ENCODE data around the gene CCBE1.

The CCBE1 gene

GRCh38 chr18:59561612-59562011 is 135.6 kb downstream of the CCBE1 start:
- Histone ChIP-seq H4K8ac (ENCODE audit: low read depth, low read length) (no peak overlapping the region), H3K9me3 (ENCODE audit: insufficient read depth, low read depth, low read length) (peaks cover 4% of the 10 kb centered on the region), H3K27ac (ENCODE audit: low read depth, low read length) (no peak overlapping the region), H4K12ac (ENCODE audit: low read depth, low read length) (no peak overlapping the region), H2AK5ac (ENCODE audit: low read length) (no peak overlapping the region), H2AFZ (ENCODE audit: insufficient read depth, low read length, poor library complexity) (no peak overlapping the region), H3K79me1 (ENCODE audit: low read length) (no peaks in the 10 kb centered on the region), H3K14ac (ENCODE audit: low read length) (no peak overlapping the region), H2BK5ac (ENCODE audit: low read depth, low read length, poor library complexity) (no peak overlapping the region), H3K36me3 (ENCODE audit: control insufficient read depth in 1 of 2, insufficient read depth in 2 of 2, low read length in 2 of 2) (no peaks in the 10 kb centered on the region), H3K9ac (ENCODE audit: low read length) (no peak overlapping the region), H4K91ac (ENCODE audit: low read depth, low read length) (no peak overlapping the region), H3K79me2 (ENCODE audit: control insufficient read depth, insufficient read depth, low read length, poor library complexity) (no peaks in the 10 kb centered on the region), H3K4me1 (ENCODE audit: control insufficient read depth in 1 of 2, insufficient read depth in 2 of 2, low read length in 2 of 2) (no peaks in the 10 kb centered on the region), H3K27me3 (ENCODE audit: insufficient read depth, low read length) (no peaks in the 10 kb centered on the region), H3K23ac (ENCODE audit: low read length) (no peak overlapping the region), H3K4me2 (ENCODE audit: low read length) (no peak overlapping the region), H2BK120ac (ENCODE audit: insufficient read depth, low read length, poor library complexity) (no peak overlapping the region), H3K18ac (ENCODE audit: low read length) (no peak overlapping the region), H2BK12ac (ENCODE audit: low read length) (no peak overlapping the region), H3K4ac (ENCODE audit: low read depth, low read length) (no peak overlapping the region), H3K4me3 (ENCODE audit: low read depth, low read length) (no peak overlapping the region)
- WGBS (ENCODE audit: extremely low coverage, insufficient coverage, insufficient read length), result no CpG with 5 or more reads among the region's 5 CpGs
- no peak for DNase-seq

- no peak overlapping the region for H3K14ac ChIP-seq (ENCODE audit: low read length)
- H4K8ac ChIP-seq (ENCODE audit: low read depth, low read length), result no peak overlapping the region
- no peak overlapping the region for H2BK120ac ChIP-seq (ENCODE audit: insufficient read depth, low read length, poor library complexity)
- no peak overlapping the region for H3K23ac ChIP-seq (ENCODE audit: low read length)
- H3K18ac ChIP-seq (ENCODE audit: low read length), result no peak overlapping the region
- H3K4me2 ChIP-seq (ENCODE audit: low read length), result no peak overlapping the region
- no peaks in the 10 kb centered on the region for H3K79me2 ChIP-seq (ENCODE audit: control insufficient read depth, insufficient read depth, low read length, poor library complexity)
- no peak overlapping the region for H3K4me3 ChIP-seq (ENCODE audit: low read depth, low read length)
- no peaks in the 10 kb centered on the region for H3K79me1 ChIP-seq (ENCODE audit: low read length)
- peaks cover 4% of the 10 kb centered on the region for H3K9me3 ChIP-seq (ENCODE audit: insufficient read depth, low read depth, low read length)
- no peak overlapping the region for H3K27ac ChIP-seq (ENCODE audit: low read depth, low read length)
- WGBS (ENCODE audit: extremely low coverage, insufficient coverage, insufficient read length), result no CpG with 5 or more reads among the region's 7 CpGs
- H2AK5ac ChIP-seq (ENCODE audit: low read length), result no peak overlapping the region
- no peak overlapping the region for H3K4ac ChIP-seq (ENCODE audit: low read depth, low read length)
- H3K36me3 ChIP-seq (ENCODE audit: control insufficient read depth in 1 of 2, insufficient read depth in 2 of 2, low read length in 2 of 2), result no peaks in the 10 kb centered on the region
- H2BK5ac ChIP-seq (ENCODE audit: low read depth, low read length, poor library complexity), result no peak overlapping the region
- H4K91ac ChIP-seq (ENCODE audit: low read depth, low read length), result no peak overlapping the region
- no peak overlapping the region for H2AFZ ChIP-seq (ENCODE audit: insufficient read depth, low read length, poor library complexity)
- no peak overlapping the region for H2BK12ac ChIP-seq (ENCODE audit: low read length)
- no peak for DNase-seq
- H3K4me1 ChIP-seq (ENCODE audit: control insufficient read depth in 1 of 2, insufficient read depth in 2 of 2, low read length in 2 of 2), result peaks cover 4 to 6% of the 10 kb centered on the region in 2 experiments
- H3K9ac ChIP-seq (ENCODE audit: low read length), result peak overlapping the region; percentile 36
- H4K12ac ChIP-seq (ENCODE audit: low read depth, low read length), result no peak overlapping the region
- H3K27me3 ChIP-seq (ENCODE audit: insufficient read depth, low read length), result no peaks in the 10 kb centered on the region
Measured at GRCh38 chr18:59560556-59560955, 136.7 kb downstream of the CCBE1 start.

- H2AK5ac ChIP-seq (ENCODE audit: low read length), result no peak overlapping the region
- H2BK120ac ChIP-seq (ENCODE audit: insufficient read depth, low read length, poor library complexity), result no peak overlapping the region
- no peaks in the 10 kb centered on the region for H3K79me2 ChIP-seq (ENCODE audit: control insufficient read depth, insufficient read depth, low read length, poor library complexity)
- no peak overlapping the region for H3K4me3 ChIP-seq (ENCODE audit: low read depth, low read length)
- no peak overlapping the region for H3K9ac ChIP-seq (ENCODE audit: low read length)
- H2BK12ac ChIP-seq (ENCODE audit: low read length), result no peak overlapping the region
- H3K4me2 ChIP-seq (ENCODE audit: low read length), result no peak overlapping the region
- H4K91ac ChIP-seq (ENCODE audit: low read depth, low read length), result no peak overlapping the region
- peaks cover 7 to 8% of the 10 kb centered on the region in 2 experiments for H3K4me1 ChIP-seq (ENCODE audit: control insufficient read depth in 1 of 2, insufficient read depth in 2 of 2, low read length in 2 of 2)
- no peak overlapping the region for H4K8ac ChIP-seq (ENCODE audit: low read depth, low read length)
- H2AFZ ChIP-seq (ENCODE audit: insufficient read depth, low read length, poor library complexity), result no peak overlapping the region
- H3K27ac ChIP-seq (ENCODE audit: low read depth, low read length), result no peak overlapping the region
- DNase-seq, result no peak
- H3K18ac ChIP-seq (ENCODE audit: low read length), result no peak overlapping the region
- no peak overlapping the region for H4K12ac ChIP-seq (ENCODE audit: low read depth, low read length)
- H3K23ac ChIP-seq (ENCODE audit: low read length), result no peak overlapping the region
- peaks cover 4% of the 10 kb centered on the region for H3K9me3 ChIP-seq (ENCODE audit: insufficient read depth, low read depth, low read length)
- H3K27me3 ChIP-seq (ENCODE audit: insufficient read depth, low read length), result no peaks in the 10 kb centered on the region
- no peak overlapping the region for H3K4ac ChIP-seq (ENCODE audit: low read depth, low read length)
- peaks cover 2% of the 10 kb centered on the region for H3K79me1 ChIP-seq (ENCODE audit: low read length)
- WGBS (ENCODE audit: extremely low coverage, insufficient coverage, insufficient read length), result no CpG with 5 or more reads among the region's 7 CpGs
- H3K36me3 ChIP-seq (ENCODE audit: control insufficient read depth in 1 of 2, insufficient read depth in 2 of 2, low read length in 2 of 2), result no peaks in the 10 kb centered on the region
- H3K14ac ChIP-seq (ENCODE audit: low read length), result no peak overlapping the region
- H2BK5ac ChIP-seq (ENCODE audit: low read depth, low read length, poor library complexity), result no peak overlapping the region
Measured at GRCh38 chr18:59559528-59559927, 137.7 kb downstream of the CCBE1 start.

GRCh38 chr18:59555995-59556659 is 141.1 kb downstream of the CCBE1 start:
- Histone ChIP-seq H3K14ac (ENCODE audit: low read length) (no peak overlapping the region), H3K18ac (ENCODE audit: low read length) (peak overlapping the region; percentile 46), H3K4ac (ENCODE audit: low read depth, low read length) (peak overlapping the region; percentile 15), H3K9me3 (ENCODE audit: insufficient read depth, low read depth, low read length) (peaks cover 7% of the 10 kb centered on the region), H3K9ac (ENCODE audit: low read length) (no peak overlapping the region), H4K12ac (ENCODE audit: low read depth, low read length) (no peak overlapping the region), H2AK5ac (ENCODE audit: low read length) (peak overlapping the region; percentile 63), H2BK120ac (ENCODE audit: insufficient read depth, low read length, poor library complexity) (peak overlapping the region; percentile 45), H3K4me1 (ENCODE audit: control insufficient read depth in 1 of 2, insufficient read depth in 2 of 2, low read length in 2 of 2) (peaks cover 18 to 19% of the 10 kb centered on the region in 2 experiments), H3K36me3 (ENCODE audit: control insufficient read depth in 1 of 2, insufficient read depth in 2 of 2, low read length in 2 of 2) (no peaks in the 10 kb centered on the region), H3K4me2 (ENCODE audit: low read length) (no peak overlapping the region), H3K4me3 (ENCODE audit: low read depth, low read length) (no peak overlapping the region), H3K79me1 (ENCODE audit: low read length) (peaks cover 5% of the 10 kb centered on the region), H4K91ac (ENCODE audit: low read depth, low read length) (no peak overlapping the region), H3K23ac (ENCODE audit: low read length) (no peak overlapping the region), H2AFZ (ENCODE audit: insufficient read depth, low read length, poor library complexity) (no peak overlapping the region), H3K27me3 (ENCODE audit: insufficient read depth, low read length) (no peaks in the 10 kb centered on the region), H3K79me2 (ENCODE audit: control insufficient read depth, insufficient read depth, low read length, poor library complexity) (peaks cover 2% of the 10 kb centered on the region), H2BK5ac (ENCODE audit: low read depth, low read length, poor library complexity) (peak overlapping the region; percentile 37), H4K8ac (ENCODE audit: low read depth, low read length) (no peak overlapping the region), H2BK12ac (ENCODE audit: low read length) (peak overlapping the region; percentile 27), H3K27ac (ENCODE audit: low read depth, low read length) (no peak overlapping the region)
- no CpG with 5 or more reads among the region's 7 CpGs for WGBS (ENCODE audit: extremely low coverage, insufficient coverage, insufficient read length)
- DNase-seq, result peak; percentile 46 to 68
